Keratinocyte (primary cell): ENCODE results near the gene RASGEF1B.

Experiments
- EZH2 ChIP-seq: IDR thresholded peaks from one replicate; pipeline ENCODE4 v1.6.1; 2012; ENCODE audit warnings: inconsistent platforms, mild to moderate bottlenecking, low read length, moderate library complexity
- TF ChIP-seq, protein P1 (sequence below), 3 experiments: IDR thresholded peaks in 1 of 3; conservative IDR thresholded peaks in 1 of 3; optimal IDR thresholded peaks in 1 of 3; 2 replicates in 2 of 3; 3 replicates in 1 of 3; pipeline versions ENCODE3 to v1.5.1; 2011; ENCODE audit warnings: low read length in 3 of 3, mild to moderate bottlenecking in 3 of 3, moderate library complexity in 2 of 3, control low read depth in 1 of 3, inconsistent platforms in 1 of 3; ENCODE audit not compliant: insufficient read depth in 2 of 3; ENCODE audit errors: extremely low read depth in 1 of 3

DNA sequence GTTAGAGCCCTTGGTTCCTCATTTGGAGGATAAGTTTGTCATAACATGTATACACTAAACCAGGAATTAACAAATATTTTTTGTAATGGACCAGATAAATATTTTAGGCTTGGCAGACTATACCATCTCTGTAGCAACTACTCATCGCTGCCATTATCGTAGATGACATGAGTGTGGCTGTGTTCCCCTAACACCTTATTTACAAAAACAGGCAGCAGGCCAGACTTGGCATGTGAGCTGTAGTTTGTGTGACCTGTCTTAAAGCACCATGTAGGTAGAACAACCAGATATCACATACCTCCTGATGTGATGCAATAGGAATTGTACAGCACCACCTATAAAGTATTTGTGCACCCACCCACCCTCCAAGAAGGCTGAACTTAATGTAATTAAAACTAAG lies 82.0 kb downstream of the RASGEF1B start:
- TF ChIP-seq, protein P1, sequence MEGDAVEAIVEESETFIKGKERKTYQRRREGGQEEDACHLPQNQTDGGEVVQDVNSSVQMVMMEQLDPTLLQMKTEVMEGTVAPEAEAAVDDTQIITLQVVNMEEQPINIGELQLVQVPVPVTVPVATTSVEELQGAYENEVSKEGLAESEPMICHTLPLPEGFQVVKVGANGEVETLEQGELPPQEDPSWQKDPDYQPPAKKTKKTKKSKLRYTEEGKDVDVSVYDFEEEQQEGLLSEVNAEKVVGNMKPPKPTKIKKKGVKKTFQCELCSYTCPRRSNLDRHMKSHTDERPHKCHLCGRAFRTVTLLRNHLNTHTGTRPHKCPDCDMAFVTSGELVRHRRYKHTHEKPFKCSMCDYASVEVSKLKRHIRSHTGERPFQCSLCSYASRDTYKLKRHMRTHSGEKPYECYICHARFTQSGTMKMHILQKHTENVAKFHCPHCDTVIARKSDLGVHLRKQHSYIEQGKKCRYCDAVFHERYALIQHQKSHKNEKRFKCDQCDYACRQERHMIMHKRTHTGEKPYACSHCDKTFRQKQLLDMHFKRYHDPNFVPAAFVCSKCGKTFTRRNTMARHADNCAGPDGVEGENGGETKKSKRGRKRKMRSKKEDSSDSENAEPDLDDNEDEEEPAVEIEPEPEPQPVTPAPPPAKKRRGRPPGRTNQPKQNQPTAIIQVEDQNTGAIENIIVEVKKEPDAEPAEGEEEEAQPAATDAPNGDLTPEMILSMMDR (optimal IDR thresholded peaks at IDR 0.05 in 1 of 3, IDR thresholded peaks at IDR 0.05 in 1 of 3, conservative IDR thresholded peaks at IDR 0.05 in 1 of 3; ENCODE audit: extremely low read depth in 1 of 3, insufficient read depth in 2 of 3, low read length in 3 of 3), result no peak
- no peak for TF ChIP-seq EZH2
